LoVo (cell line): ENCODE measurements around the gene TMEM144.

Source experiments
- DNase-seq: peaks from one replicate; pipeline ENCODE4 v3.0.0-alpha.2; 2016; ENCODE audit warnings: low spot score

TMEM144 gene

DNA sequence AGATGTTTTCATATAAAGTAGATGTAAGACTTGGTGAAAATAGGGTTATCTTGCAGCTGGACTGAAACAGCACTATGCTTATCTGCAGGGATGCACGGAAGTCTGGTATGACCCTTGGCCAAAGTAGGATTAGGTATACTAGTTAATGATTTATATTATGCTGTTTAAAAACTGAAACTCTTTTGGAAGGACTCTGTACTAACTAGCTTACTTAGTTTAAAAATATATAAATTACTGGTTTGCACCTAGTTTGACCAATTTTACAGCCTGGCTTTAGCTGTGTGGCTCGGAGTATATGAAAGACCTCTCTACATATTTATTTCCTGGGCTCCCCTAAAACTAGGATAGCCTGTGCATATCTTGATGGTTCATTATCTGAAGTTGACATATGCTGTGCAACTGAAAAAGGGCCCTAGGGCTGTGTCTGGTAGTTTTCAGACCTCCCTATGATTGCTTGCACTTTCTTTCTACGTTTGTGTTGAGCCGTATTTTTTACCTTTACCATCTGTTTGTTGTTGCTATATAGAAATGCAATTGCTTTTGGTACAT lies 89.2 kb downstream of the TMEM144 start:
- peak; percentile 49 for DNase-seq

- no peak for DNase-seq
These were observed 89.7 kb downstream of the TMEM144 start for GRCh38 chr4:158300012-158300411.

GRCh38 chr4:158302076-158302866 lies 92.0 kb downstream of the TMEM144 start:
- peak; percentile 30 for DNase-seq

- no peak for DNase-seq
These were observed 94.4 kb downstream of the TMEM144 start for GRCh38 chr4:158304694-158305093.
